OCI-LY1 (cell line): ENCODE measurements around the gene AGPAT1.

ENCODE experiments used
- H2AFZ ChIP-seq: fragments of 200-600 bp; sonication (generic), shearing (Covaris generic); 2 replicates; pipeline ENCODE4 v1.6.0; 2014; ENCODE audit warnings: antibody characterized with exemption, mild to moderate bottlenecking, low read length
- H3F3A ChIP-seq: fragments of 200-600 bp; sonication (generic), shearing (Covaris generic); 2 replicates; pipeline ENCODE4 v1.6.0; 2014; ENCODE audit warnings: mild to moderate bottlenecking, antibody characterized with exemption, low read length, moderate library complexity; ENCODE audit not compliant: insufficient read depth
- H3K27ac ChIP-seq: fragments of 200-600 bp; sonication (generic); 2 replicates; pipeline ENCODE4 v1.5.1; 2014; ENCODE audit warnings: low read length, mixed run types, mild to moderate bottlenecking, low read depth; ENCODE audit not compliant: poor library complexity, severe bottlenecking
- H3K27me3 ChIP-seq: fragments of 200-600 bp; sonication (generic); 2 replicates; pipeline ENCODE4 v1.6.0; 2014; ENCODE audit warnings: antibody characterized with exemption, mild to moderate bottlenecking, low read length, moderate library complexity; ENCODE audit not compliant: insufficient read depth
- H3K36me3 ChIP-seq: fragments of 200-600 bp; sonication (generic); 2 replicates; pipeline ENCODE4 v1.6.1; 2014; ENCODE audit warnings: mild to moderate bottlenecking, antibody characterized with exemption, low read length, moderate library complexity, mixed read lengths; ENCODE audit not compliant: insufficient read depth
- H3K4me1 ChIP-seq: fragments of 200-600 bp; sonication (generic); 2 replicates; pipeline ENCODE4 v1.5.1; 2014; ENCODE audit warnings: mild to moderate bottlenecking, low read length, moderate library complexity; ENCODE audit not compliant: insufficient read depth, severe bottlenecking
- H3K4me2 ChIP-seq: fragments of 200-600 bp; sonication (generic), shearing (Covaris generic); 2 replicates; pipeline ENCODE4 v1.6.1; 2014; ENCODE audit warnings: low read length
- H3K4me3 ChIP-seq: fragments of 200-600 bp; sonication (generic); 2 replicates; pipeline ENCODE4 v1.5.1; 2014; ENCODE audit warnings: low read length, low read depth, mild to moderate bottlenecking, mixed read lengths; ENCODE audit not compliant: poor library complexity, severe bottlenecking
- H3K79me2 ChIP-seq: fragments of 200-600 bp; shearing (Covaris generic); 2 replicates; pipeline ENCODE4 v1.6.1; 2016; ENCODE audit warnings: mixed run types, low read length, mixed read lengths; ENCODE audit not compliant: insufficient read depth
- H3K9ac ChIP-seq: fragments of 200-600 bp; sonication (generic), shearing (Covaris generic); 2 replicates; pipeline ENCODE4 v1.6.1; 2014; ENCODE audit warnings: mild to moderate bottlenecking, low read length, mixed read lengths
- H3K9me2 ChIP-seq: fragments of 200-600 bp; sonication (generic), shearing (Covaris generic); 2 replicates; pipeline ENCODE4 v1.6.1; 2014; ENCODE audit warnings: low read depth, mild to moderate bottlenecking, low read length, mixed read lengths
- H3K9me3 ChIP-seq: fragments of 200-600 bp; shearing (Covaris generic); 2 replicates; pipeline ENCODE4 v1.6.1; 2014; ENCODE audit warnings: low read length, mixed read lengths
- H4K20me1 ChIP-seq: fragments of 200-600 bp; sonication (generic), shearing (Covaris generic); 2 replicates; pipeline ENCODE4 v1.6.0; 2016; ENCODE audit warnings: mild to moderate bottlenecking, low read length; ENCODE audit not compliant: insufficient read depth
- EZH2 ChIP-seq: fragments of 200-600 bp; sonication (generic), shearing (Covaris generic); IDR thresholded peaks from 2 replicates; pipeline ENCODE4 v1.8.0; 2017; ENCODE audit warnings: borderline replicate concordance, mixed run types, mild to moderate bottlenecking, antibody characterized with exemption, low read length, moderate library complexity, mixed read lengths
- TF ChIP-seq, protein P1 (sequence below): fragments of 200-600 bp; sonication (generic), shearing (Covaris generic); IDR thresholded peaks from 2 replicates; pipeline ENCODE4 v1.5.1; 2017; ENCODE audit warnings: mild to moderate bottlenecking, antibody characterized with exemption, low read length, moderate library complexity, mixed read lengths

The AGPAT1 gene

DNA sequence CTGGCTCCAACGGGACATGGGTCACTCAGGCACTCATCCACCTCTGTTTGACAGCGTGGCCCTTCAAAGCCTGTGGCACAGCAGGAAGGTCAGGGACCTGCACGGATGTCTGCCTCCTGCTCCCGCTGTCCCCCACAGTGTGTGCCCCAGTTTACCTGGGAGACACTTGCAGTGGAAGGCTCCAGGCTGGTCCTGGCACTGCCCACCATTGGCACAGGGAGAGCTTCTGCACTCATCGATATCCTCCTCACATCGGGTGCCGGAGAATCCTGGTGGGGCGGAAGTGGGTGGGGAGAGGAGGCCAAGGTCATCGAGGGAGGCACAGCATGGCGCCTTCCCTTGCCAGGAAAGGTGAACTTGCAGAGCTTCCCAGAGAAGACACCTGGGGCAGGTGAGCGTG lies 41.1 kb upstream of the AGPAT1 start:
- Histone ChIP-seq H3K79me2 (no peaks in the 10 kb centered on the region), H2AFZ (no peak overlapping the region), H3K4me1 (no peaks in the 10 kb centered on the region), H3K27ac (no peak overlapping the region), H4K20me1 (no peaks in the 10 kb centered on the region), H3K36me3 (no peaks in the 10 kb centered on the region), H3F3A (no peaks in the 10 kb centered on the region), H3K9me2 (no peaks in the 10 kb centered on the region), H3K4me2 (no peak overlapping the region), H3K27me3 (no peaks in the 10 kb centered on the region), H3K9ac (no peak overlapping the region), H3K4me3 (no peak overlapping the region), H3K9me3 (no peaks in the 10 kb centered on the region)
- TF ChIP-seq EZH2, result no peak
- TF ChIP-seq, protein P1, sequence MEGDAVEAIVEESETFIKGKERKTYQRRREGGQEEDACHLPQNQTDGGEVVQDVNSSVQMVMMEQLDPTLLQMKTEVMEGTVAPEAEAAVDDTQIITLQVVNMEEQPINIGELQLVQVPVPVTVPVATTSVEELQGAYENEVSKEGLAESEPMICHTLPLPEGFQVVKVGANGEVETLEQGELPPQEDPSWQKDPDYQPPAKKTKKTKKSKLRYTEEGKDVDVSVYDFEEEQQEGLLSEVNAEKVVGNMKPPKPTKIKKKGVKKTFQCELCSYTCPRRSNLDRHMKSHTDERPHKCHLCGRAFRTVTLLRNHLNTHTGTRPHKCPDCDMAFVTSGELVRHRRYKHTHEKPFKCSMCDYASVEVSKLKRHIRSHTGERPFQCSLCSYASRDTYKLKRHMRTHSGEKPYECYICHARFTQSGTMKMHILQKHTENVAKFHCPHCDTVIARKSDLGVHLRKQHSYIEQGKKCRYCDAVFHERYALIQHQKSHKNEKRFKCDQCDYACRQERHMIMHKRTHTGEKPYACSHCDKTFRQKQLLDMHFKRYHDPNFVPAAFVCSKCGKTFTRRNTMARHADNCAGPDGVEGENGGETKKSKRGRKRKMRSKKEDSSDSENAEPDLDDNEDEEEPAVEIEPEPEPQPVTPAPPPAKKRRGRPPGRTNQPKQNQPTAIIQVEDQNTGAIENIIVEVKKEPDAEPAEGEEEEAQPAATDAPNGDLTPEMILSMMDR, result no peak

DNA sequence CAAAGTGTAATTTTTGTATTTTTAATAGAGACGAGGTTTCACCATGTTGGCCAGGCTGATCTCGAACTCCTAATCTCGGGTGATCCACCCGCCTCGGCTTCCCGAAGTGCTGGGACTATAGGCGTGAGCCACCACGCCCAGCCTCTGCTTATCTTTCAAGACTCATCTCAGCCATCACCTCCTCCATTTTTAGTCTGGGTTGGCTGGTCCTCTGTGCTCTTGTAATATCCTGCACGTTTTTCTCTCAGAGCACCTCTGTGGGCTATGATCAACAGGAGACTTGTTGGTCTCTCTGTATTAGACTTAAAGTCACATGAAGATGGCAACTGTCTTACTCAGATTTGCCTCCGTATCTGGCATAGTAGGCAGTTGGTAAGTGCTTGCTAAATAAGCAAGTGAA lies 40.4 kb upstream of the AGPAT1 start:
- H3K27ac ChIP-seq, result no peak overlapping the region
- no peaks in the 10 kb centered on the region for H3K79me2 ChIP-seq
- no peak overlapping the region for H2AFZ ChIP-seq
- no peaks in the 10 kb centered on the region for H3K9me2 ChIP-seq
- H3K4me1 ChIP-seq, result no peaks in the 10 kb centered on the region
- H3K27me3 ChIP-seq, result no peaks in the 10 kb centered on the region
- no peak for TF ChIP-seq EZH2
- TF ChIP-seq, protein P1, result no peak
- H3F3A ChIP-seq, result no peaks in the 10 kb centered on the region
- no peaks in the 10 kb centered on the region for H3K36me3 ChIP-seq
- no peaks in the 10 kb centered on the region for H3K9me3 ChIP-seq
- no peak overlapping the region for H3K4me2 ChIP-seq
- H3K9ac ChIP-seq, result no peak overlapping the region
- no peaks in the 10 kb centered on the region for H4K20me1 ChIP-seq
- no peak overlapping the region for H3K4me3 ChIP-seq

DNA sequence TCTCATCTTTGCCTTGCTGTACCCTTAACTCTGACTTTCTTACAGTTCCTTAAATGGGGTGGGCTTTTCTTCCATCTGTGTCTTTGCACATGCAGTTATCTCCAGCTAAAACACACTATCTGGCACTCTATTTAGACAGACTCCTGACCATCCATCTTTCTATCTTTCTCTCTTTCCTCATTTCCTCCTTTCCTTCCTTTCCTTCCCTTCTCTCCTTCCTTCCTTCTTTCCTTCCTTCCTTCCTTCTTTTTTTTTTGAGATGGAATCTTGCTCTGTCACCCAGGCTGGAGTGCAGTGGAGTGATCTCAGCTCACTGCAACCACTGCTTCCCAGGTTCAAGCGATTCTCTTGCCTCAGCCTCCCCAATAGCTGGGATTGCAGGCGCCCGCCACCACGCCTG lies 39.7 kb upstream of the AGPAT1 start:
- no peak overlapping the region for H3K9ac ChIP-seq
- H3F3A ChIP-seq, result no peaks in the 10 kb centered on the region
- H3K4me2 ChIP-seq, result no peak overlapping the region
- H3K27ac ChIP-seq, result no peak overlapping the region
- H3K27me3 ChIP-seq, result no peaks in the 10 kb centered on the region
- H3K4me1 ChIP-seq, result no peaks in the 10 kb centered on the region
- H3K79me2 ChIP-seq, result no peaks in the 10 kb centered on the region
- no peak overlapping the region for H2AFZ ChIP-seq
- H3K4me3 ChIP-seq, result no peak overlapping the region
- no peaks in the 10 kb centered on the region for H3K36me3 ChIP-seq
- no peaks in the 10 kb centered on the region for H3K9me3 ChIP-seq
- TF ChIP-seq, protein P1, result no peak
- no peak for TF ChIP-seq EZH2
- H4K20me1 ChIP-seq, result no peaks in the 10 kb centered on the region
- no peaks in the 10 kb centered on the region for H3K9me2 ChIP-seq
